ENCODE measurements around the gene FIP1L1. TPM values are rescaled to one million over a fixed set of nuclear protein-coding genes. Genes with fewer than 3 reads are reported as not detected.

FIP1L1 gene
- polyA plus RNA-seq, 2 of the 4 experiments (the other 2 are of a cell fraction) = 27.9 to 40.5 TPM

- H3K4me3 ChIP-seq = no peak overlapping the region
- POLR2A ChIA-PET = interaction anchor here (0.6 kb wide), 1 partner anchor 49 kb away, joined by 3 read pairs; no protein-coding TSS in a partner anchor
- DNase-seq (ENCODE audit: low read depth in 1 of 2, low spot score in 1 of 2) (no peak), ATAC-seq (no peak), FAIRE-seq (no peak)
- no peaks in the 10 kb centered on the region for H3K4me1 ChIP-seq
- no peak overlapping the region for H3K27ac ChIP-seq
- no peak overlapping the region for H3K4me2 ChIP-seq
- no peak for TF ChIP-seq JUNB (IDR thresholded peaks at IDR 0.05)
- TF ChIP-seq FOXS1 (CRISPR knock-in tag; IDR thresholded peaks at IDR 0.05) = no peak
- TF ChIP-seq ZC3H11A (IDR thresholded peaks at IDR 0.05) = no peak
- TF ChIP-seq PHF8 (IDR thresholded peaks at IDR 0.05; ENCODE audit: borderline replicate concordance, low read depth) = no peak
- no peak for TF ChIP-seq NPAS2 (CRISPR knock-in tag; IDR thresholded peaks at IDR 0.05; ENCODE audit: borderline replicate concordance)
- no peak for TF ChIP-seq ELK1 (IDR thresholded peaks at IDR 0.05; ENCODE audit: low read depth, low read length)
- TF ChIP-seq HDAC2 (IDR thresholded peaks at IDR 0.05) = no peak
- TF ChIP-seq CTCF (IDR thresholded peaks at IDR 0.05) = no peak
- no peak for TF ChIP-seq RAD21 (conservative IDR thresholded peaks at IDR 0.05 in 1 of 2, IDR thresholded peaks at IDR 0.05 in 1 of 2)
- no peak for TF ChIP-seq SREBF2 (IDR thresholded peaks at IDR 0.05)
- no peak for TF ChIP-seq RFX5 (IDR thresholded peaks at IDR 0.05)
- TF ChIP-seq POLR2AphosphoS2 (conservative IDR thresholded peaks at IDR 0.05; ENCODE audit: low read length) = no peak
- H3K9me3 ChIP-seq = no peaks in the 10 kb centered on the region
- CTCF ChIA-PET = no interaction called here
- WGBS (ENCODE audit: missing lambda C conversion rate) = 95% methylated on average over 20 of the region's 32 CpGs
These were observed 23.3 kb upstream of the FIP1L1 start for GRCh38 chr4:53354012-53354722.

- Histone ChIP-seq H3K4me2 (no peak overlapping the region), H3K4me1 (no peaks in the 10 kb centered on the region), H3K4me3 (no peak overlapping the region), H3K27ac (no peak overlapping the region), H3K9me3 (no peaks in the 10 kb centered on the region)
- DNase-seq (ENCODE audit: low read depth in 1 of 2, low spot score in 1 of 2) (no peak), FAIRE-seq (no peak), ATAC-seq (no peak)
- POLR2A ChIA-PET = no interaction called here
- TF ChIP-seq EHMT2 (IDR thresholded peaks at IDR 0.05; ENCODE audit: low read depth) = no peak
- no peak for TF ChIP-seq JUNB (IDR thresholded peaks at IDR 0.05)
- TF ChIP-seq SMC3 (IDR thresholded peaks at IDR 0.05) = no peak
- TF ChIP-seq RCOR1 (IDR thresholded peaks at IDR 0.05; ENCODE audit: low read depth, low read length) = no peak
- no peak for TF ChIP-seq HMGXB4 (CRISPR knock-in tag; IDR thresholded peaks at IDR 0.05; ENCODE audit: borderline replicate concordance)
- TF ChIP-seq CHD4 (IDR thresholded peaks at IDR 0.05; ENCODE audit: borderline replicate concordance) = no peak
- TF ChIP-seq CEBPB (IDR thresholded peaks at IDR 0.05) = no peak
- TF ChIP-seq BCL3 (IDR thresholded peaks at IDR 0.05) = no peak
- TF ChIP-seq MAFK (IDR thresholded peaks at IDR 0.05; ENCODE audit: partially characterized antibody) = no peak
- TF ChIP-seq KDM1A (IDR thresholded peaks at IDR 0.05; ENCODE audit: low read depth) = no peak
- TF ChIP-seq PHF8 (IDR thresholded peaks at IDR 0.05; ENCODE audit: borderline replicate concordance, low read depth) = no peak
- TF ChIP-seq ZSCAN20 (CRISPR knock-in tag; IDR thresholded peaks at IDR 0.05) = no peak
- no peak for TF ChIP-seq FOSB (CRISPR knock-in tag; IDR thresholded peaks at IDR 0.05)
- TF ChIP-seq POLR2AphosphoS2 (conservative IDR thresholded peaks at IDR 0.05; ENCODE audit: low read length) = no peak
- TF ChIP-seq HOXB5 (CRISPR knock-in tag; IDR thresholded peaks at IDR 0.05) = no peak
- TF ChIP-seq EP300 (IDR thresholded peaks at IDR 0.05) = no peak
- no peak for TF ChIP-seq CTCF (IDR thresholded peaks at IDR 0.05)
- TF ChIP-seq NFE2L2 (conservative IDR thresholded peaks at IDR 0.05; ENCODE audit: low read length) = no peak
- CTCF ChIA-PET = no interaction called here
These were observed 21.4 kb upstream of the FIP1L1 start for GRCh38 chr4:53355930-53356521.
